SW480 (cell line): Measurements from ENCODE around the gene GGTLC2.
"Not testable (repeated sequence)": the region's sequence is repeated elsewhere in the genome, so short reads cannot be mapped to it uniquely, and the experiment has no call there.

Source experiments
- DNase-seq: peaks from one replicate; pipeline ENCODE4 v3.0.0-alpha.2; 2016; ENCODE audit warnings: low spot score

GGTLC2 gene

DNA sequence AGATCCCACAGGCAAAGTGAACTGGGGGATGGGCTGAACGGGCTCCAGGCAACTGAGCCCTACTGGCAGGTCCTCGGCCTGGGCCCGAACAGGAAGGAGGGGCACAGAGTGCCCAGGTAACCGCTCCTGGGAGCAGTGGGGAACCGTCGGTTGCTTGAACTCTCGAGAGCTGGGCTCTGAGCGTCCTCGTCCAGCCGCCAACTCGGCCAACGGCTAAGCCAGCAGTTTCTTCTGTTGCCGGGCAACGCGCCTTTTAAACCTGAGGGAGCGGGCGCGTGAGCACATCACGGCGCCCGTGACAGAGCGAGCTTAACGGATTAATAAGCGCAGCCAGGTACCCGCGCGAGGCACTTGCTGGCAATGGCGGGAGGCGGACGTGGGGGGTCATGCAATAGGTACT is at the start of gene GGTLC2:
Gene GGTLC2, plus strand, starts transcription at position 301 of the 400 bp plus-strand sequence. CDS start 1,732 bp downstream, outside the sequence.
- DNase-seq: not testable (repeated sequence)

DNA sequence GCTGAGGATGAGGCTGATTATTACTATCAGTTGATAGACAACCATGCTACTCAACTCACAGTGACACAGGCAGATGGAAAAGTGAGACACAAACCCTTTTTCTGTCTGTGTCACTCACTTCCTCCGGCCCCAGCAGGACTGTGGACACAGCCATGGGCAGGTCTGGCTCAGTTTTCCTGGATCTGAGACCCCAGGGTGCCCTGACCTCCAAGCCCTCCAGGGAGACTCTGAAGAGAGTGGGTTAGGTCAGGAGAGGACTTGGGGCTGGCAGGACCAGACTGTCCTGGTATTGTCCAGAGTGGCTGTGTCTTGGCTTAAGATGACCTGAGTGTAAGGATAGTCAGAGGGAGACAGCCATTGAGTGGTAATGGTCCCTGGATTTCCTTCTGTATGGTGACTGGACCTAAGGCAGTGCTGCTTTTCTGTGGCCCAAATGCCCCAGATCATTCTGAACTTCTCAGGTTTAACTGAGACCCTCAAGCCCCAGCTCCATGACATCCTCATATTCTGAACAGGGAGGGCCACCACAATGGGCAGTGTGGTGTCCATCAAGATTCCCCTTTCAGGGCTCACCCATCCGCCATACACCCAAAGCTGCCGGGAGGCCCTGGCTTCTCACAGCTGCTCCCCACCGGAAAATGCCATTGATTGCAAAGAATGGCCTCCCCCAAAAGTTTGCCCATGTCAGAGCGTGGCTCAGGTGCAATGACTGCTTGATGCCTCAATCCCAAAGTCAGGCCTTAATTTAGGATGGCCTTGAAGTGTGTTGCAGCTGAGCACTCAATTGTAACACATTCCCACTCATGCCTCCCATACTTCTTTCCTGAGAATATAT is 49.2 kb upstream of the GGTLC2 start:
- DNase-seq: no peak

DNA sequence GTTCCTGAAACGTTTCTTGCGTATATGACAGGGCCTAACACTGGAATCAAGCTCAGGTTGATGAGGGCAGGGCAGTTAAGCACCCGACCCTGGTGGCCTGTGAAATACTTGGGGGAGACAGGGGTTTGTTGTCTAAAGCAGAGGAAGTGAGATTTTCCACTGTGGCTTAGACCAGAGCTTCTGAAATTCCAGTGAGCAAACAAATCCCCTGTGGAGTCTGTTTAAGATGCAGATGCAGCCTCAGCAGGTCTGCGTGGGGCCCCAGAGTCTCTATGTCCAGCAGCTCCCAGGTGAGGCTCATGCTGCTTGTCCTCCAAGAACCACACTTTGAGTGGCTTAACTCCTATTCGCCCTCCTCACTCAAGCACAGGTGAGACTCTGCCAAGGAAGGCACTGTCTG is 46.3 kb upstream of the GGTLC2 start:
- no peak for DNase-seq

DNA sequence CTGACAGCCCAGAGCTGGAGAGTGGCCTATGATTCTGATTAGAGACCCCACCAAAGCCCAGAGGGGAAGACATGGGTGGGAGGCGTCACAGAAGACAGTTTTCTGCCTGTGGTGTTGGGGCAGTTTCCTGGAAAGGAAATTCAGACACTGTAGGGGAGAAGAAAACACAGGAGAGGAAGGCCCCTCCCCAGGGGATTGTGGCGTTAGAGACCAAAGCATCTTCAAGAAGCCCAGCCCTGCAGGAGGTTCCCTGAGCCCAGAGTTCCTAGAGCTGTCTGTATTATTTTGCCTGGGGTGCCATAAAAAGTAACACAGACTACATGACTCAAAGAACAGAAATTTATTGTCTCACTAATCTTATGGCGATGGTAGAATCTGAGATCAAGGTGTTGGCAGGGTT is 45.2 kb upstream of the GGTLC2 start:
- DNase-seq: no peak

DNA sequence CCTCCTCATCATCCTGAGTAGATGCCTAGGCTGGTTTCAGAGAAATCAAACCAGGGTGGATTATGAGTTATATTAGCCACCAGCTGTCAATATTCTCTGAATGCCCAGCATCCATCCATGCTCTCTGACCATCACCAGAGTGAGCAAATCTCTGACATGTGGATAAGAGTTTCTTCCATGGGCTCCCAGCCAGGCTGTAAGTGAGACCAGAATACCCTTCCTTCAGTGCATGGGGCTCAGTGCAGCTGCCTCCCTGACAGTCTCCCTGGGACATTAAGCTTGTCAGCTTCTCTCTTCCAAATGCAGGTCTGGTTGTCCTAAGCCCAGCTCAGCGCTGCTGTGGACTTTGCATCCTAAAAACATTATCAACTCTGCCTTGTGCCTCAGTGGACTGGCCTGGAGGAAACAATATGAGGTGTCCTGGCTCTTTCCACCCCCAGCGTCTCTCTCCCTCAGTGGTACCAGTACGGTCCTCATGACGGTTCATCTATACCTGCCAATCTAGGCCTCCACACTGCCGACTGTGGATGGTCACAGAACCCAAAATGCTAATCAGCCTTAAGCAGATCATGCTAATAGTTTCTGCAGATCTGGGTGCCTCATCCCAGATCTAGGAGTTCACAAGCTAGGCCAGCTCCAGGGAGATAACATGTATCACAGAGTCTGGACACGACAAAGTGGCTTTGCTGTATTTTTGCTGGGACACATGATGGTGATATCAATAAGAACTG is 43.7 kb upstream of the GGTLC2 start:
- DNase-seq: no peak

DNA sequence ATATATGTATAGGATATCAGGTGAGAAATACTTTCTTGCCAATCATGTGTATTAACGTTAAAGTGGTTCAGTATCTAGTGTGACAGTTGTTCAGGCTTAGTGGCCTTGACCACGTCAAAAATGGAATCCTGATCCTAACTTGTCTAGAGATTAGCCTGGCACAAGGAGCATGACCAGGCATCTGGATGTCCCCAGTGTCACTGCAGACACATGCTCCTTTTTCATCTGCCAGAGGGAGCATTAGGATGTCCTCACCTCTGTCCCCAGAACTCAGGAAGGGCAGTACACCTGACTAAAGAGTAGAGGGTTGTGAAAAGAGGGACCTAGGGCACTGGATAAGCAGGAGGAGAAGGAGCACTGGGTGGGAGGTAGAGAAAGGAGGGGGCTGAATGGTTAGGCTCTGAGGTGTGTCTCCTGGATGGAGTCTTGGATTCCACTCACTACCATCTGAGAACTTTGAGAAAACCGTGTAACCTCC is 40.9 kb upstream of the GGTLC2 start:
- no peak for DNase-seq

DNA sequence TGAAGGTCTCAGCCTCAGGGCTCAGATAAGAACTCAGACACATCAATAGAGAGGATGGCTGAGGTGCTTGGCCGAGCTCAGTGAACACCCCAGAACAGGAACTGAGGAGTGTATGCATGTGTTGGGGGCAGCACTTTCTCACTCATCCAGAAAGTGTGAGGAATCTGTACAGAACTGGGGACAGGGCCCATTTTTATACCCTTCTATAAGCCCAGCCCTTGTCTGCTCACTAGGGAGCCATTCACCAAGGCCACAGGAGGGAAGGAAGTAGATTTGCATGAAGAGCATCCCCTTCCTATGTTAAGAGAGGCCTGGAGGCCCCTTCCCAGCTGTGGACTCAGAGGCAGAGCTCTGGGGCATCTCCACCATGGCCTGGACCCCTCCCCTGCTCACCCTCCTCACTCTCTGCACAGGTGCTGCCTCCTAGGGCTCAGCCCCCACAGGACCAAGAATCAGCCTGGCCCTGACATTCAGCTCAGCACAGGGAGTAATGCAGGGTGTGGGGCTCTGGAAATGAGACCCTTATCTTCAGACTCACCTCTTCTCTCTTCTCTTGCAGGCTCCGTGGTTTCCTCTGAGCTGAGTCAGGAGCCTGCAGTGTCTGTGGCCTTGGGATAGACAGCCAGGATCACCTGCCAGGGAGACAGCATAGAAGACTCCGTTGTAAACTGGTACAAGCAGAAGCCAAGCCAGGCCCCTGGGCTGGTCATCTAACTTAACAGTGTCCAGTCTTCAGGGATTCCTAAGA is 39.9 kb upstream of the GGTLC2 start:
- no peak for DNase-seq

DNA sequence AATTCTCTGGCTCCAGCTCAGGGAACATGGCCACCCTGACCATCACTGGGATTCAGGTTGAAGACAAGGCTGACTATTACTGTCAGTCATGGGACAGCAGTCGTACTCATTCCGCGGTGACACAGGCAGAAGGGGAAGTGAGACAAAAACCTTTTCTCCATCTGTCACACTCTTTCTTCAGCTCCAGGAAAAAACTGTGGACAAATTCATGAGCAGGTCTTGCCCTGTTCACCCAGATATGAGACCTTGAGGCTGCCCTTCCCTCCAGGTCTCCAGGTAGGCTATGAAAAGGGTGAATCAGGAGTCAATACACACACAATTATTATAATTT is 39.4 kb upstream of the GGTLC2 start:
- no peak for DNase-seq

DNA sequence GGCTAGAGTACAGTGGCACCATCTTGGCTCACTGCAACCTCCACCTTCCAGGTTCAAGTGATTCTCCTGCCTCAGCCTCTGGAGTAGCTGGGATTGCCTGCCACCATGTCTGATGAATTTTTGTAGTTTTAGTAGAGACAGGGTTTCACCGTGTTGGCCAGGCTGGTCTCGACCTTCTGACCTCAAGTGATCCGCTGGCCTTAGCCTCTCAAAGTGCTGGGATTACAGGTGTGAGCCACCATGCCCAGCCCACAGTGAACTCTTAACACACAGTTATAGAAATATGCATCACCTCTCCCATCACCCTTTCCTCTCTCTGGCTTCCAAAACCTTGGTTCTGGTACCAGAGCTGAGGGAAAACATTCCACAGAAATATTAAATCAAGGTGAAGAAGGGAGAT is 36.4 kb upstream of the GGTLC2 start:
- not testable (repeated sequence) for DNase-seq

DNA sequence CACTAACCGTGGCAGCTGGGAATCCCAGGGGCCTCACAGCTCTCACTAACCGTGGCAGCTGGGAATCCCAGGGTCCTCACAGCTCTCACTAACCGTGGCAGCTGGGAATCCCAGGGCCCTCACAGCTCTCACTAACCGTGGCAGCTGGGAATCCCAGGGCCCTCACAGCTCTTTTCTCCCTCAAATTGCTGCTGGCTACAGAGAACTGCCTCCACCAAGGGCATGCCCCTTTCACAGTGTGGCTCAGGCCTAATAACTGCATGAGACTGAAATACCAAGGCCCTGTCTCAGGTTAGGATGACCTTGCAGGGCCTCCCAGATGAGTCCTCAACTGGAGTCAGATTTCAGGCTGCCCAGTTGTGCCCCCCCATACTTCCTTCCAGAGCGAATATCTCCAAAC is 35.1 kb upstream of the GGTLC2 start:
- DNase-seq: no peak

DNA sequence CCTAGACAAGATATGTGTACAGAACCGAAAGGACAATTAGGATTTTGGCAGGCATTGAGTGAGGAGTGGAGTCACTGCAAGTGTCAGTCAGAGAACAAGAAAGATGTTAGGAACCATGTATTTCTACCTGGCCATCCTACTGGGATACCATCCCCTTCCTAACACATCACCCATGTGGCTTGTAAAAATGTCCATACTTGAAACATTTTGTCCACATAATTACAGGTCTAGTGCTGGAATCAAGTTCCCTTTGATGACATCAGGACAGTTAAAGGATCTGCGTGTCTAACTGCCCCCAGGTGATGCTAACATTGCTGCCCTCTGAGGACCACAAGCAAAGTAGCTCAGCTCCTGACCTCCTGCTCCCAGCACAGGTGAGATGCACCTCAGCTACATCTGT is 31.9 kb upstream of the GGTLC2 start:
- no peak for DNase-seq

DNA sequence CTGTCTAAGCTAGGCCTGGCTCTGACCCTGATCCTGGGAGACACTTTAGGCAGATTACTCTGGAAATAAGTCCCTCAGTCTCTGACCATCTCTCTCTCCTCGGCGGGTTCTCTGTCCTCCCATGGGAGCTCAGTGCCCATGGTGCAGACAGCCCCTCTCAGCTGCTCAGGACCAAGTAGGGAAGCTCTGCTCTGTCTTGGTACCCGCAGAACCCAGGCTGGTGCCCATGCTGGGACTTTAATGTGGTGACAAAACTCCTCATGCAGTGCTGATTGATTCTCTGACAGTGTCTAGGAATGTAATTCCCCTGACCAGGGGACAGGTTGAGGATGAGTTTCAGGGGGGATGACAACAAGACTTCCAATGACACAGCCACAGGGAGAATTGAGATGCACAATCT is 30.3 kb upstream of the GGTLC2 start:
- no peak for DNase-seq

DNA sequence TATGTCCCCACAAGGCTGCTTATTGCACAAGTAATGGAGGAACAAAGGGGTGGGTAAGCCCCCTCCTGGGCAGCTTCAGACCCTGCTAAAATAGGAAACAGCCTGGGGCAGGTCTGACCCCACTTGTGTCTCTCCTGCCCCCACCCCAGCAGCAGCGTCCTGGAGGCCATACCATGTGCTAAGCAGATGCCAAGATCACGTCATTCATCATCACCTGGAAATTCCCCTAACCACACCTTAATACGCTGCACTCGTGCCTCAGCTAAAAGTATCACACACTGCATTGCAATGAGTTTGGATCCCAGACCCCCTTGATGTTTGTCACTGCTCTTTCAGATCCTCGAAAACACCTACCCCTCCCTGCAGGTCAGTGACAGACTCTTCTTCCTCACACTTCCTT is 27.8 kb upstream of the GGTLC2 start:
- no peak for DNase-seq

DNA sequence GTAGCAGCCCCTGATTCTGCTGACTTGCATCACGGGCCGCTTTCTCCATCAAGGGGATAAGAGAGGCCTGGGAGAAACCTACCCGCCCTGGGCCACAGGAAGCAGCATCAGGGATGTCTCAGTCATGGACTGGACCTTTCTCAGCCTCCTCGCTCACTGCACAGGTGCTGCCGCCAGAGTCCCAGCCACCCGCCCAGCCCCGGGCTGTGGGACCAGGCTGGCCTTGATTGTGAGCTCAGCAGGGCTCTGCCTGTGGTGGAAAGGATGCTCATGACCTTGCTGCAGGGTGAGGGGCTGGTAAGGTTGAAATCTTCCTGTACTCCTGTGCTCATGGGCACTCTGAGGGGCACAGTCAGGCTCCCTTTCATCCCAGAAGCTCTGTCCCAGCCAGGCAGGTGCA is 26.0 kb upstream of the GGTLC2 start:
- DNase-seq: no peak

DNA sequence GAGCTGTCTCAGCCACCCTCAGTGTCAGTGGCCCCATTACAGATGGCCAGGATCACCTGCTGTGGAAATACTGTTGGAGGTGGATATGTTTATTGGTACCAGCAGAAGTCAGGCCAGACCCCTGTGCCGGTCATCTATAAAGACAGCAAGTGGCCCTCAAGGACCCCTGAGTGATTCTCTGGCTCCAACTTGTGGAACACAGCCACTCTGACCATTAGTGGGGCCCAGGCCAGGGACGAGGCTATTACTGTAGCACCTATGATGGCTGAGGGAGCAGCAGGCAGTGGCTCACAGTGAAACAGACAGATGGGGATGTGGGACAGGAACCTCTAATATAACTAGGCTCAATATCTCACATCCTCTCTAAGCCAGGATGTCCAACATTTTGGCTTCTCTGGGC is 25.5 kb upstream of the GGTLC2 start:
- DNase-seq: no peak

DNA sequence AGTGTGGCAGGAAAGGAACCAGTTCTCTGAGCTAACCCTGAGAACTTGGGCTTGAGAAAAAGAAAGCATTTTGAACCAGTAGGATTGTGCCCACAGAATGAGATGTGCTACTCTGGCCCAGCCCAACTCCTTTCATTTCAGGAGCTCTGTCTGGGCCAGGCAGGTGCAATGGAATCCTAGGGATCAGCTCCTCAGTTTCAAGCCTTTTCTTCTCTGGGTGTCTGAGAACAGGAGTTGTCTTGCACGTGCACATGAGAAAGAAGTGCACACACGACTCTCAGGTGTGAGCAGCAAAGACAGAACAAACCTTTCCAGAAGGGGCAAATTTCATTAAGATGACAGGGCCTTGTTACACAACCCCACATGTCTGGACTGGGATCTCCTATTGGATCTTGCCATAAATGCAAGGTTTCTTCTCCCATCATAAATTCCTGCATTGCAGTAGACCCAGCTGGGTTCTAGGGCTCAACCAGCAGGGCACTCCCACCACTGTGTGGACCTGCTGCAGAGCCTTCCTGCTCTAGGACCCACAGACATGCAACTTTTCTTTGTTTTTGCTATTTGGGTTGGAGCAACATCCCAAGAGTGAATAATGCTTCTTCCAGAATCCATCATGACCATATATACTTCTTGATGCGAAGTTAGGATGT is 24.5 kb upstream of the GGTLC2 start:
- DNase-seq: no peak

DNA sequence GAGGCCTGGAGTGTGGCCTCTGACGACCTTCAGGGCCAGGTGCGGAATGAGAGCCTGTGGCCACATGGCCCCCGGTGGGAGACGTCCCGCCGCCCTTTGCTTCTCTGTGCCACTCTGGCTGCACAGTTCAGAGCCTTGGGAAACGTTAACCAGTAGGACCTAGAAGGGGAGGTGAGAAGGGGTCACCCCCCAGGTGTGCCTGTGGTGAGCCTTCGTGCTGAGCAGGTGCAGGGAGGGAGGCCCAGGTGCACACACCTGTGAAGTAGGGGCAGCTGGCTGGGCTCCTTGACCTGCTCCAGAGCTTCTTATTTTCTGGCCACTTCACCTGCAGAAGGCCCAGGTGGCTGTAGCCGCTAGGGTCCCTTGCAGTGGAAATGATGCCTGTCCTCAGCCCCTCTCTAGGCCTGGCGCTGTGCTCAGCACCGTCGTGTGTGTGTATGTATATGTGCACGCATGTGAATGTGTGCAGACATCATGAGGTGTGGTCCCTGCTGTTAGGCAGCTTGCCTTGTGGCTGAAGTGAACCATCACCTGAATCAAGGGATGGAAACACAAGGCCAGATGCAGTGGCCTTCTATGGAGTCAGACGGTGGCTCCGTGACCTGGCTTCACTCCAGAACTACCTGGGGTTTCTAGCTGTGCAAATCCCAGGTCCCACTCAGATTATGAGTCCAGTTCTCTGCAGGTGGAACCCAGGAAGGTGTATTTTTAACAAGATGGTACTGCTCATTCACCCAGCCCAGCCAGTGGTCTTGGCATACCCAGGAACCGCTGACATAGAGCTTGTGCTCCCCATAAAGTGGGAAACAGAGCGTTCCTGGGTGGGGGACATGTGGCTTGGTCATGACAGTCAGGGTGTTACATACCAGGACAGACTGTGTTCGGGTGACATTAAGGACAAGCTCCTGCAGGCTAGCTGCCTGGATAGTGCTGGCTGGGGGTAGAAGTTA is 15.6 kb upstream of the GGTLC2 start:
- DNase-seq: not testable (repeated sequence)

DNA sequence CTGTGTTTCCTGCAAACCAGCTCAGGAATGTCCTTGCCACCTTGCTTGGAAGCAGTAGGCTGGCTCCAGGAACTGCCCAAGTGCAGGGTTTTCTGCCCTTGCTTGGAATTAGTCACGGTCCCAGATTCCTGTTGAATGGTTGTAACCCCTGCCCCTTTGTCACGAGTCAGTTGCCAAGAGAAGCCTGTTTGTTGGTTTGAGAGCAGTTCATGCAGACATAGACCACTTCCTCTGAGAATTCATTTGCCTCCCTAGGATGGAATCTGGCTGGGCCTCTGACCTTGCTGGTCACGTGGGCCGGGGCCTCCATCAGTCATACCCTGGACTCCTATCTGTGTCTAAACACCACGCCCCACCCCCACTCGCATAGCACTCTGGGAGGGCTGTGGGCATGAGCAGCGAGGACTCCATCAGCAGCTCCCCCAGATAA is 13.2 kb upstream of the GGTLC2 start:
- not testable (repeated sequence) for DNase-seq

DNA sequence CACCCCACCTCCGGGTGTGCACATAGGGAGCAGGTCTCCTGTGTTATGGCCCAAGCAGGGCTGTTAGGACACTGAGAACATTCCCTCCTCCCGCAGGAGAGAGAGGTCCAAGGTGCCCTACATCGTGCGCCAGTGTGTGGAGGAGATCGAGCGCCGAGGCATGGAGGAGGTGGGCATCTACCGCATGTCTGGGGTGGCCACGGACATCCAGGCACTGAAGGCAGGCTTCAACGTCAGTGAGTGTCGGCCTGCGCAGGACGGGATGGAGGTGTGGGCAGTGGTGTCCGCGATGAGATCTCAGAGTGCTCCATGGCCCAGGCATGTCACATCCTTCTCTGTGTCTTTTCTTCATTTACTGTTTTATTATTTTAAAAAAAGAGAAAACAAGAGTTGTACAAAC is 12.2 kb upstream of the GGTLC2 start:
- not testable (repeated sequence) for DNase-seq

DNA sequence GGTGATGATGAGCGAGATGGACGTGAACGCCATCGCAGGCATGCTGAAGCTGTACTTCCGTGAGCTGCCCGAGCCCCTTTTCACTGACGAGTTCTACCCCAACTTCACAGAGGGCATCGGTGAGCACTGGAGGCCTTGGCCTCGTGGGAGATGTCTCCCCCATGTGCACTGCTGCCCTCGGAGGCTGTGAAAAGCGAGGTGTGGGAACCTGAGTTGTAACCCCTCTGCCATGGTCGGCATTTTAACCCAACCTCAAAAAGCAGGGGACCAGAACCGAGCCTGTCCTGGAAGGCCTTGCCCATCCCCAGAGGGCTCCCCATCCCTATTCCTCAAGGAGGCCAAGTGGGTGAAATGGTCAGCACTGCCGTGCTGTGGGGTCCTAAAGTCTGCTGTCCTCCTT is 10.9 kb upstream of the GGTLC2 start:
- not testable (repeated sequence) for DNase-seq

DNA sequence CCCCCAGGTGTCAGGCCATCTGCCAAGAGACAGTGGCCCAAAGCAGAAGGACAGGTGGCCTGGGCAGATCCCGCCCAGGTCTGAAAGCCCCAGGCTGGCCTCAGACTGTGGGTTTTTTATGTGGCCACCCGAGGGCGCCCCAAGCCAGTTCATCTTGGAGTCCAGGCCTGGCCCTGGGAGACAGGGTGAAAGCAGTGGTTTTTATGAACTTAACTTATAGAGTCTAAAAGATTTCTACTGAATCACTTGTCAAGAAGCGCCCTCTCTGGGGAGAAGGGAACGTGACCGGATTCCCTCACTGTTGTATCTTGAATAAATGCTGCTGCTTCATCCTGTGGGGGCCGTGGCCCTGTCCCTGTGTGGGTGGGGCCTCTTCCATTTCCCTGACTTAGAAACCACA is 8.2 kb upstream of the GGTLC2 start:
- not testable (repeated sequence) for DNase-seq
